Skeletal muscle cell (primary cell): ENCODE measurements around the gene EDEM2.
"Not testable (repeated sequence)": the region's sequence is repeated elsewhere in the genome, so short reads cannot be mapped to it uniquely, and the experiment has no call there.

Source experiments
- DNase-seq: peaks from one replicate; pipeline ENCODE4 v3.0.0-alpha.2; 2010; ENCODE audit warnings: low read depth
- H3K4me3 ChIP-seq: 2 replicates; pipeline ENCODE4 v1.5.1; 2011; ENCODE audit warnings: low read depth, mild to moderate bottlenecking, control low read depth, low read length, moderate library complexity

Gene EDEM2

GRCh38 chr20:35134472-35134871 is 12.7 kb downstream of the EDEM2 start:
- no peak for DNase-seq
- H3K4me3 ChIP-seq = no peak overlapping the region

GRCh38 chr20:35133735-35134134 is 13.4 kb downstream of the EDEM2 start:
- no peak overlapping the region for H3K4me3 ChIP-seq
- no peak for DNase-seq

GRCh38 chr20:35133031-35133430 is 14.1 kb downstream of the EDEM2 start:
- no peak for DNase-seq

GRCh38 chr20:35131934-35132333 is 15.2 kb downstream of the EDEM2 start:
- no peak overlapping the region for H3K4me3 ChIP-seq
- no peak for DNase-seq

More at GRCh38 chr20:35133031-35133430, 14.1 kb downstream of the EDEM2 start:
- no peak overlapping the region for H3K4me3 ChIP-seq

GRCh38 chr20:35129647-35130069 is 17.5 kb downstream of the EDEM2 start:
- H3K4me3 ChIP-seq = no peak overlapping the region
- no peak for DNase-seq

- no peak for DNase-seq
- H3K4me3 ChIP-seq = no peak overlapping the region
Measured at GRCh38 chr20:35125753-35126152, 21.4 kb downstream of the EDEM2 start.

- DNase-seq = no peak
- H3K4me3 ChIP-seq = no peak overlapping the region
Measured at GRCh38 chr20:35122756-35123405, 24.3 kb downstream of the EDEM2 start.

- no peak for DNase-seq
- H3K4me3 ChIP-seq = no peak overlapping the region
Measured at GRCh38 chr20:35121186-35121585, 25.9 kb downstream of the EDEM2 start.

GRCh38 chr20:35120012-35120701 is 27.0 kb downstream of the EDEM2 start:
- DNase-seq = no peak
- H3K4me3 ChIP-seq = no peak overlapping the region

- DNase-seq = no peak
- no peak overlapping the region for H3K4me3 ChIP-seq
Measured at GRCh38 chr20:35117629-35118028, 29.5 kb downstream of the EDEM2 start.

- no peak overlapping the region for H3K4me3 ChIP-seq
- no peak for DNase-seq
Measured at GRCh38 chr20:35117196-35117595, 29.9 kb downstream of the EDEM2 start.

- no peak overlapping the region for H3K4me3 ChIP-seq
- DNase-seq = no peak
Measured at GRCh38 chr20:35116258-35116657, 30.9 kb downstream of the EDEM2 start.

- no peak for DNase-seq
- H3K4me3 ChIP-seq = no peak overlapping the region
Measured at GRCh38 chr20:35115606-35116005, 31.5 kb downstream of the EDEM2 start.

GRCh38 chr20:35112276-35112675 is 34.9 kb downstream of the EDEM2 start:
- not testable (repeated sequence) for H3K4me3 ChIP-seq, DNase-seq

- H3K4me3 ChIP-seq = no peak overlapping the region
- peak; percentile 53 for DNase-seq
Measured at GRCh38 chr20:35111141-35111888, 35.8 kb downstream of the EDEM2 start.

- no peak for DNase-seq
Measured at GRCh38 chr20:35108921-35109320, 38.2 kb downstream of the EDEM2 start.

GRCh38 chr20:35106827-35107380 is 40.2 kb downstream of the EDEM2 start:
- no peak overlapping the region for H3K4me3 ChIP-seq
- no peak for DNase-seq

More at GRCh38 chr20:35108921-35109320, 38.2 kb downstream of the EDEM2 start:
- H3K4me3 ChIP-seq = no peak overlapping the region

- no peak for DNase-seq
- no peak overlapping the region for H3K4me3 ChIP-seq
Measured at GRCh38 chr20:35104685-35105295, 42.3 kb downstream of the EDEM2 start.

GRCh38 chr20:35101620-35102019 is 45.5 kb downstream of the EDEM2 start:
- DNase-seq = no peak
- no peak overlapping the region for H3K4me3 ChIP-seq
